WERI-Rb-1 (cell line): ENCODE measurements around the gene FGF14.

ENCODE experiments used
- DNase-seq: peaks from one replicate; pipeline ENCODE4 v3.0.0-alpha.2; 2020
- H3K27ac ChIP-seq: fragments of 250-450 bp; sonication (Bioruptor Pico); 2 replicates; pipeline ENCODE4 v1.5.1; 2020; ENCODE audit warnings: mild to moderate bottlenecking, moderate library complexity
- H3K27me3 ChIP-seq: fragments of 250-450 bp; sonication (Bioruptor Pico); 2 replicates; pipeline ENCODE4 v1.5.1; 2021; ENCODE audit warnings: mild to moderate bottlenecking, low read depth, moderate library complexity; ENCODE audit not compliant: insufficient read depth, severe bottlenecking
- H3K36me3 ChIP-seq: fragments of 250-450 bp; sonication (Bioruptor Pico); 2 replicates; pipeline ENCODE4 v1.5.1; 2020; ENCODE audit warnings: mild to moderate bottlenecking, moderate library complexity
- H3K4me3 ChIP-seq: 2 replicates; pipeline ENCODE4 v1.5.1; 2011; ENCODE audit warnings: low read depth, mild to moderate bottlenecking, control low read depth, low read length
- H3K9me3 ChIP-seq: fragments of 250-450 bp; sonication (Bioruptor Pico); 2 replicates; pipeline ENCODE4 v1.5.1; 2021; ENCODE audit warnings: mild to moderate bottlenecking, moderate library complexity; ENCODE audit not compliant: severe bottlenecking
- CTCF ChIP-seq: IDR thresholded peaks from 2 replicates; pipeline ENCODE4 v1.5.1; 2011; ENCODE audit warnings: low read depth, mild to moderate bottlenecking, control low read depth, inconsistent platforms, low read length

FGF14 gene

GRCh38 chr13:101728615-101729014 lies 673.2 kb downstream of the FGF14 start:
- Histone ChIP-seq H3K27ac (no peak overlapping the region), H3K4me3 (no peak overlapping the region), H3K27me3 (no peaks in the 10 kb centered on the region), H3K36me3 (no peaks in the 10 kb centered on the region), H3K9me3 (no peaks in the 10 kb centered on the region)
- no peak for DNase-seq
- TF ChIP-seq CTCF = no peak

GRCh38 chr13:101728021-101728420 lies 673.8 kb downstream of the FGF14 start:
- Histone ChIP-seq H3K4me3 (no peak overlapping the region), H3K9me3 (no peaks in the 10 kb centered on the region), H3K27me3 (no peaks in the 10 kb centered on the region), H3K36me3 (no peaks in the 10 kb centered on the region), H3K27ac (no peak overlapping the region)
- no peak for TF ChIP-seq CTCF
- DNase-seq = no peak

GRCh38 chr13:101727118-101727517 lies 674.7 kb downstream of the FGF14 start:
- TF ChIP-seq CTCF = no peak
- H3K9me3 ChIP-seq = no peaks in the 10 kb centered on the region
- no peaks in the 10 kb centered on the region for H3K27me3 ChIP-seq
- no peak for DNase-seq
- no peaks in the 10 kb centered on the region for H3K36me3 ChIP-seq
- H3K4me3 ChIP-seq = no peak overlapping the region
- H3K27ac ChIP-seq = no peak overlapping the region

- DNase-seq = no peak
- Histone ChIP-seq H3K27me3 (no peaks in the 10 kb centered on the region), H3K4me3 (no peak overlapping the region), H3K27ac (no peak overlapping the region), H3K9me3 (no peaks in the 10 kb centered on the region), H3K36me3 (no peaks in the 10 kb centered on the region)
- TF ChIP-seq CTCF = no peak
Measured at GRCh38 chr13:101726681-101727080, 675.2 kb downstream of the FGF14 start.

GRCh38 chr13:101718496-101718895 lies 683.4 kb downstream of the FGF14 start:
- TF ChIP-seq CTCF = no peak
- no peaks in the 10 kb centered on the region for H3K27me3 ChIP-seq
- H3K27ac ChIP-seq = no peak overlapping the region
- no peak overlapping the region for H3K4me3 ChIP-seq
- H3K36me3 ChIP-seq = no peaks in the 10 kb centered on the region
- no peaks in the 10 kb centered on the region for H3K9me3 ChIP-seq
- no peak for DNase-seq

- no peak for TF ChIP-seq CTCF
- Histone ChIP-seq H3K36me3 (no peaks in the 10 kb centered on the region), H3K27ac (no peak overlapping the region), H3K9me3 (no peaks in the 10 kb centered on the region), H3K4me3 (no peak overlapping the region), H3K27me3 (no peaks in the 10 kb centered on the region)
- no peak for DNase-seq
Measured at GRCh38 chr13:101717353-101717752, 684.5 kb downstream of the FGF14 start.
